HG02885 (cell line): ENCODE data around the gene DRGX.

Experiments
- ATAC-seq: cut with Tn5 transposase; IDR thresholded peaks from one replicate; pipeline ENCODE4 v1.9.1; 2021; ENCODE audit warnings: mild to moderate bottlenecking; ENCODE audit not compliant: unreplicated experiment, poor library complexity

Gene DRGX

DNA sequence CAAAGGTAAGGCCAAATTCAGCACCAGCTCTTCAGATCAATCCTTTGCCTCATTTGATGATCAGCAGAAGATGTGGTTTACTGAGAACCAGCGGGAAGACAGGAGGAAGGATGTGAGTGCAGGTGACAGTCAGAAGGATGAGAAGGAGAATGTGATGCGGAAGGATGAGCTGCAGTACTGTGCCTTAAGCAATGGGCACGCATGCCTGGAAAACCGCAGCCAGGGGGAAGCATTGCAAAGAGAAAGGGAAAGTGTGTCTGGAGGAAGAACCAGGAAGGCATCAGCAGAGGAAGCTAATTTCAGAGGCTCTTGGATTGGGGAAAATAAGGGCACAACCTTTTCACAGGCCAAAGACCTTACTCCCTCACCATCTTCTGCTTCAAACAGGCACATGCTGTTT lies 71.2 kb downstream of the DRGX start:
- no peak for ATAC-seq

DNA sequence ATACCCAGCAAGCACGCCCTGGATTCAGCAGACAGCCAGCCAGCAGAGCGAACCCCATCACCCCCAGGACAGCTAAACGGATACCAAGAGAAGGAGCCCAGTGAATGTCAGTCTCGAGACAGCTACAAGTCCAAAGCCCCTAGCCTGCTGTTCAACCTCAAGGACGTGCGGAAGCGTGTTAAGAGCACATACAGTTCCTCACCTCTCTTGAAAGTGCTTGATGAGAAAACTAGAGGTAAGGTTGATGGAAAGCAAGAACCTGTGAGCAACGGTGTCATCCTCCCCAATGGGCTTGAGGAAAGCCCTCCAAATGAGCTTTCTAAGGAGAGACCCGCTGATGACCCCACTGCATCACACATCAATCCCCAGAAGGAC lies 72.0 kb downstream of the DRGX start:
- no peak for ATAC-seq

DNA sequence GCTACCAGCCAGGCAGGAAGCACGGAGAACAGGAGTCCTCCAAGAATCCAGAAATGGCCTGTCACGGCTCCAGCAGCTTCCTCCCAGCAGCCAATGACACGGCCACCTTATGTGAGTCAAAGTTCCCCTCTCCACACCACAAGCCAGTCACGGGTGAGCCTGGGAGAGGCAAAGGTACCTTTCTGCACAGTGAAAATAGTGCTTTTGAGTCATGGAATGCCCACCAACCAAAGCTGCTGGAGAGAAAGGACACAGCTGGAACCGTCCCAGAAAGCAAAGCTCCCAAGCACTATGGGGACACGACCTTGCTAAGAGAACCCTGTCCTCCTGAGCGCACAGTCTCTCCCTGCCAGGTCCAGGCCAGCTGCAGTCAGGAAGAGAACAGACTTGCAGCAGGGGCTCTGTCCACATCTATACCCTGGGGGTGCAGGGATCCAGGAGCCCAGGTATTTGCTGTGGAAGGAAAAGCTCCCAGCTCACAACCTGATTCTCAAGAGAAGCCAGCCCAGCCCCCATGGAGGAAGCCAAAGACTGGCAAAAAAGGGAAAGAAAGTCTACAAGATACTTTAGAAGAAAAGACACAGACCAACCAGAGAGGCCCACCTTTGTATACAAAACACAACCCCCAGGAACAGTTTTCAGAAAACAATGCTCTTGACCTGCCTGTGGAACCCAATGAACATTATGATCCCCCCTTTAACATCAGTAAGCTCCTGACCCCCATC lies 72.6 kb downstream of the DRGX start:
- no peak for ATAC-seq

DNA sequence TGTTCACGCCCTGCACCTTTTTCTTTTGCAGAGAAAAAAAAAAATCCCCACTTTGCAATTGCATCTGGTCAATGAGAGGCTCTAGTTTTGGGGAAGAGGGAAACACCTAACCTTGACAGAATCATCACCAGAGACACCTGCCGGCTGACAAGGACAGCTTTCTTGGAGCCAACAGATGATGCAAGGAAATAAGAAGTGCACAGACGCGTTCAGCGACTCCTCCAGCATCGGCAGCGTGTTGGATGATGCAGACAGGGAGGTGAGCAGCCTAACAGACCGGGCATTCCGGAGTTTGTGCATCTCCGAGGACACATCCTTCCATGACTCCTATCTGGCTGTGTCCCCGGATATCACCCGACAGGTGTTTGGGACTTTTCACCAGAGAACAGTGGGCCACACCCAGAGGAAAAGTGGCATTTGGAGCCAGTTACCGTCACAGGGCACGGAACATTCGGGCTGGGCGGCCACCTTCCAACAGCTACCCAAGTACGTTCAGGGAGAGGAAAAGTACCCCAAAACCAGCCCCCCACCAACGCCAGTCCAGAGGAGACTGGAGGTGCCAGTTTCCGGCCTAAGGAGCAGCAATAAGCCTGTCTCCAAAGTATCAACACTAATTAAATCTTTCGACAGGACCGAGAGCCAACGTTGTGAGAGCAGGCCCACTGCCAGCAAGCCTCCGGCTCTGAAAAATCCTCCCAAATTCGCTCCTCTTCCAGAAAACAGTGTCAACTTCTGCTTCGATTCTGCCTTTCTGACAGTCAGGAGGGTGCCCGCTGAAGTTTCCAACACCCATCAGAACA lies 73.3 kb downstream of the DRGX start:
- ATAC-seq: no peak

DNA sequence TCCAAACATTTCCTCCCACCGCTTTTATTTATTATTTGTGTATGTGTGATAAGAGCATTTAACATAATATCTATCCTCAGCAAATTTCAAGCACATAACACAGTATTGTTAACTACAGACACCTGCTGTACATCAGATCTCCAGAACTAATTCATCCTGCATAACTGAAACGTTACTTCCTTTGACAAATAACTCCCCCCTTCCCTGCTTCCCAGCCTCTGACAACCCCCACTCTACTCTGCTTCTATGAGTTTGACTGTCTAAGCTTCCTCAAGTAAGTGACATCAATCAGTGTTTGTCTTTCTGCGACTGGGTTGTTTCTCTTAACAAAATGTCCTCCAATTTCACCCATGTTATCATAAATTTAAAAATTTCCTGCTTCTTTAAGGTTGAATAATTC lies 74.9 kb downstream of the DRGX start:
- ATAC-seq: no peak

DNA sequence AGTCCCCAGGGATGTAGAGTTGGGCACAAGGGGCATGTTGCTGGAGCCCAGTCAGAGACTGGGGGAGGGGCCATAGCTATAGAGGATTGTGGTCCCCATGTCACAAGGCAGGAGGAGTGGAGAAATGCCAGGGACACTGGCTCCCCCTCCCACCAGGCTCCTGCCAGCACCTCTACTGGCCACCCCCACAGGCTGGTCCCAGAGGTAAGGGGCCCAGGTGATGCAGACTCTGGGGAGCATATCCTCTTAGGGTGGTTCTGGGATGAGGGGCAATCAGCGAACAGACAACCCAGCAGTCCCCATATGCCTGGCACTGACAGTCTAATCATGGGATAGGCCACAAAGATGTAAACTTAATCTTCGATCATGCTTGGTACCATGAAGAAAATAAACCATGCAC lies 75.7 kb downstream of the DRGX start:
- ATAC-seq: no peak

DNA sequence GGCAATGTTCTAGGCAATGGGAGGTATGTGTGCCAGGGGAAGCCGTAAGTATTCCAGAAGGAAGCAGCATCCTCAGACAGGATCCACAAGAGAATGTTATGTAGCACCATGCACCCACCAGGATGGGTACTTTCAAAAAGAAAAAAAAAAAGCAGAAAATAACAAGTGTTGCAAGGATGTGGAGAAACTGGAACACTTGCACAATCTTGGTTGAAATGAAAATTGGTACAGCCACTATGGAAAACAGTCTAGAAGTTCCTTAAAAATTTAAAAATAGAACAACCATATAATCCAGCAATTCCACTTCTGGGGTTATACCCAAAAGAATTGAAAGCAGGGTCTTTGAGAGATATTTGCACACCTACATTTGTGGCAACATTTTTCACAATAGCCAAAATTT lies 76.7 kb downstream of the DRGX start:
- no peak for ATAC-seq

DNA sequence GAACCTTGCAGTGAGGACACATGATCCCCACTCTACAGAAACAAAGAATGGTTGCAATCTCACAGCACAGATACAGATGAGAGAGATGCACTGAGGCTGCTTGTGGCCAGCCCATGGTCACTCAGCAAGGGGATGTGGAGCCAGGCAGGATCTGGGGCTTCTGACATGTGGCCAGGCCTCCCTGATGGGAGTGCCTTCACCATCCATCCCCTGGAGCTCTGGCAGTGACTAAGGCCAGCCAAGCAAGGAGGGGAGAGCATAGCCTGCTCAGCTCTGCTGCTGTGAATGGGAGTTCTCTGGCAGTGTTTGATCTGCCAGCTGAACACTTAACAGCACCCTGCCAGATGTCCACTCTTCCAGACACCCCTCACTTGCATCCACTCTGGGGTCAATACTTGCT lies 77.1 kb downstream of the DRGX start:
- ATAC-seq: no peak

DNA sequence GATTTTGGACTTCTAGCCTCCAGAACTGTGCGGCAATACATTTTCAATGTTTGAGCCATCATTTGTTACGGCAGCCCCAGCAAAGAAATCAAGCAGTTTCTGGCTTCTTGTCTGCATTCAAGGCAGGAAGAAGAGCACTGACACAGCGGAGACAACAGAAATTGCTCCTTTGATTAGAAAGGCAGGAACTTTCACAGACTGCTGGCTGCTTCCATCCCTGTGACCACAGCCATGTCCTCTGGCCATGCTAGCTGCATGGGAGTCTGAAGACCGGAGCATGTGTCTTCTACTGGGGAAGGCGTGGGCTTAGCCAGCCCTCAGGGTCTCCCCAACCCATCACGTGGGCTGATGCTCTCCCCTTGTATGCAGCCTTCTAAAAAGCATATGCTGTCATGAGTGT lies 77.9 kb downstream of the DRGX start:
- no peak for ATAC-seq

DNA sequence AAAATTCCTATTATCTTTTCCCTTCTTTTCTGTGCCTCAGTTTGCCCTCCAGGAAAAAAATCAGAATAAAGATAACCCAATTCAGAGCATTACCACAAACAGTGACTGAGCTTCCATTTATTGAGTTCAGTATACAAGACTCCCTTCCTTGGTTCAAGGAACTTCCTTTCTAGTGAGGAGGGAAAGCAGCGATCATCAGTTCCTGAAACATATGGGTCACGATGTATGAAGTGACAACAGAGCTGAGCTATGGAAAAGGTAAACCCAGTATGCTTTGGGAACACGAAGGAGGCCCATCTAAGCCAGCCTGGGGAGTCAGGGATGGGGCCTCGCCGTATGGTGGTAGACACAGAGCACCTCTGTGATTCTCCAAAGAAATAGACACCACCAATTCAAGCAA lies 81.1 kb downstream of the DRGX start:
- no peak for ATAC-seq
